SKM-1 (cell line): ENCODE measurements around the gene MYMK.

Experiments
- DNase-seq: peaks from one replicate; lab custom pipeline; 2025; ENCODE audit not compliant: unreplicated experiment; lab: John Stamatoyannopoulos, UW

The MYMK gene

GRCh38 chr9:133519693-133520092 is 5.1 kb downstream of the MYMK start:
- DNase-seq = no peak

- DNase-seq = no peak
These were observed 5.9 kb downstream of the MYMK start for GRCh38 chr9:133518706-133519449.

GRCh38 chr9:133518200-133518599 is 6.6 kb downstream of the MYMK start:
- DNase-seq = no peak

GRCh38 chr9:133517711-133518110 is 7.0 kb downstream of the MYMK start:
- DNase-seq = no peak

- no peak for DNase-seq
These were observed 7.8 kb downstream of the MYMK start for GRCh38 chr9:133516961-133517350.

GRCh38 chr9:133516256-133516960 is 8.4 kb downstream of the MYMK start:
- DNase-seq = no peak

GRCh38 chr9:133515615-133516255 is 9.0 kb downstream of the MYMK start:
- no peak for DNase-seq

- no peak for DNase-seq
These were observed 9.5 kb downstream of the MYMK start for GRCh38 chr9:133515240-133515610.

GRCh38 chr9:133514460-133515239 is 10.1 kb downstream of the MYMK start:
- no peak for DNase-seq

GRCh38 chr9:133513214-133514100 is 11.3 kb downstream of the MYMK start:
- no peak for DNase-seq

GRCh38 chr9:133512253-133513213 is 12.2 kb downstream of the MYMK start:
- no peak for DNase-seq

GRCh38 chr9:133511607-133512006 is 13.2 kb downstream of the MYMK start:
- no peak for DNase-seq

- DNase-seq = no peak
These were observed 13.7 kb downstream of the MYMK start for GRCh38 chr9:133510926-133511505.

- DNase-seq = no peak
These were observed 15.3 kb downstream of the MYMK start for GRCh38 chr9:133509179-133510083.

GRCh38 chr9:133508046-133508445 is 16.7 kb downstream of the MYMK start:
- no peak for DNase-seq

- no peak for DNase-seq
These were observed 17.4 kb downstream of the MYMK start for GRCh38 chr9:133507246-133507965.

GRCh38 chr9:133506653-133507038 is 18.1 kb downstream of the MYMK start:
- DNase-seq = no peak
